ENCODE data around the gene TMEM132C. TPM values are rescaled to one million over a fixed set of nuclear protein-coding genes. Genes with fewer than 3 reads are reported as not detected.

The TMEM132C gene
- total RNA-seq, 2 donors from 2014 or later: not detected

DNA sequence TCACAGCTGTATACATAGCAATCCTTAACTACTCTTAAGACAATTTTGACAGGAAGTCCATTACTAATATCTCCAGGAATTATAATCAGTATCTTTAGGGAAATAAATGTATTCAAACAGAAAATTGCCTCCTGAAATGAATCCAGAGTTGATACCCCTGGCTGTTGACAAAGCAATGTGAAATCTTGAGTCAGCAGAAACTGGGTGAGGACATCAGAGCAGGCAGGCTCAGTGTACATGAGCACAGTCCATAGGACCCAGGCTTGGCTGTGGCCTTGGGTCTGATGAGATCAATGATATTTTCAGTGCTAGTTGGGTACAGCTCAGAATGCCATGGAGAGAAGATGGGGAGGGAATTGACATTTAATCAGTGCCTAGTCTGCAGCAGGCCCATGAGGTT is 405.5 kb downstream of the TMEM132C start:
- Mint-ChIP-seq H3K9me3 (peaks cover 4 to 9% of the 10 kb centered on the region in 2 donors), H3K36me3 (ENCODE audit: insufficient read depth in 2 of 2) (no peaks in the 10 kb centered on the region), H3K4me3 (no peak overlapping the region), H3K27me3 (ENCODE audit: low read depth) (peaks cover 7% of the 10 kb centered on the region), H3K4me1 (ENCODE audit: low read depth) (no peaks in the 10 kb centered on the region), H3K27ac (no peak overlapping the region)
- ATAC-seq (replicated peaks in 1 of 2) (no peak), DNase-seq (no peak)

DNA sequence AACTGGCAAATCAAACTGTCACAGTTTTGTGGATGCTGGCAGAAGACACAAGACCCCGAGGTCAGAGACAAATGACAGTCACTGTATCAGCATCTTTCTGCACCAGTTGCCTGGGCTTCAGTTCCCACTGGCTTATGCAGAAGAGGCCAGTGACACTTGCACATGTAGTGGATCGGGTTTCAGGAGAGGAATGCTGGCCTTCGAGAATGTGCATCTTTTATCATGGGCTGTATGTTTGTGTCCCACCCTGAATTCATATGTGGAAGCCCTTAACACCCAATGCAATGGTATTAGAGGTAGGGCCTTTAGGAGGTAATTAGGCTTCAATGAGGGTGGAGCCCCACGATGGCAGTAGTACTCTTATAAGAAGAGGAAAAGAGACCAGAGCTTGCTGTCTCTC is 405.9 kb downstream of the TMEM132C start:
- DNase-seq: no peak
- Mint-ChIP-seq H3K4me3 (no peak overlapping the region), H3K27me3 (ENCODE audit: low read depth) (peaks cover 7% of the 10 kb centered on the region), H3K4me1 (ENCODE audit: low read depth) (no peaks in the 10 kb centered on the region), H3K27ac (no peak overlapping the region), H3K36me3 (ENCODE audit: insufficient read depth in 2 of 2) (no peaks in the 10 kb centered on the region), H3K9me3 (peaks cover 4 to 9% of the 10 kb centered on the region in 2 donors)
- ATAC-seq (replicated peaks in 1 of 2): no peak

DNA sequence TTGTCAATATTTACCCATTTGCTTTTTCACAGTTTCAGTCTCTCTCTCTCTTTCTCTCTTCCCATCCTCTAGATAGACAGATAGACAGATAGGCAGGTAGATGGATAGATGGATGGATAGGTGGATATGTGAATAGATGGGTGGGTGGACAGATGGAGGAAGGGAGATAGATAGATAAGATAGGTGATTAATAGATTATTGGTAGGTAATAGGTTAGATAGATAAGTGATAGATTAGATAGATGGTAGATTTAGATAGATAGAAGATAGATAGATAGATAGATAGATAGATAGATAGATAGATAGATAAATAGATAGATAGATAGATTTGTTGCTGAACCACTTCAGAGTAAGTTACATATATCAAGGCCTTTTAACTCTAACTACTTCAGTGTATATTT is 408.6 kb downstream of the TMEM132C start:
- ATAC-seq (replicated peaks in 1 of 2): no peak
- DNase-seq: no peak

DNA sequence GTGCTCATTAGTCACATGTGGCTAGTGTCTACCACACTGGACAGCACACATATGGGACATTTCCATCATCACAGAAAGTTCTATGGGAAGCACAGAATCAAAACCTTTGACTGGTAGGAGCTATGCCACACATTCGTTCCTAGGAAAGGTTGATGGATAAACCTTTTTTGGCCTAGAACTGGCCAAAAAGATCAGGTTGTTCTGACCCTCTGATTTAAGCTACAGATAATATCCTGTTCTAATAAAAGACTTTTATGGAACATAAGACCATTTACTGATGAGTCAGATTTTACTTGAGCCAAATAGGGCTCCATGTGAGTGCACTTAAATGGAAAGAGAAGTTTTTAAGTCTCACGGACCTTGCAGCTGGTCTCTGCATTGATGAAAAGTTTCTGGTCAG is 413.6 kb downstream of the TMEM132C start:
- no peak for DNase-seq
- Mint-ChIP-seq H3K27ac (no peak overlapping the region), H3K27me3 (ENCODE audit: low read depth) (no peaks in the 10 kb centered on the region), H3K4me3 (no peak overlapping the region), H3K36me3 (ENCODE audit: insufficient read depth in 2 of 2) (peaks cover 0 to 2% of the 10 kb centered on the region in 2 donors), H3K4me1 (ENCODE audit: low read depth) (no peaks in the 10 kb centered on the region), H3K9me3 (peaks cover 0 to under 1% of the 10 kb centered on the region in 2 donors)
- ATAC-seq (replicated peaks in 1 of 2): no peak

More for the DNA sequence above, 408.6 kb downstream of the TMEM132C start:
- H3K4me1 Mint-ChIP-seq (ENCODE audit: low read depth): no peaks in the 10 kb centered on the region
- no peaks in the 10 kb centered on the region for H3K36me3 Mint-ChIP-seq (ENCODE audit: insufficient read depth in 2 of 2)
- H3K4me3 Mint-ChIP-seq: no peak overlapping the region
- H3K27ac Mint-ChIP-seq: no peak overlapping the region
- H3K27me3 Mint-ChIP-seq (ENCODE audit: low read depth): peaks cover 7% of the 10 kb centered on the region
- H3K9me3 Mint-ChIP-seq: peaks cover 1 to 8% of the 10 kb centered on the region in 2 donors

DNA sequence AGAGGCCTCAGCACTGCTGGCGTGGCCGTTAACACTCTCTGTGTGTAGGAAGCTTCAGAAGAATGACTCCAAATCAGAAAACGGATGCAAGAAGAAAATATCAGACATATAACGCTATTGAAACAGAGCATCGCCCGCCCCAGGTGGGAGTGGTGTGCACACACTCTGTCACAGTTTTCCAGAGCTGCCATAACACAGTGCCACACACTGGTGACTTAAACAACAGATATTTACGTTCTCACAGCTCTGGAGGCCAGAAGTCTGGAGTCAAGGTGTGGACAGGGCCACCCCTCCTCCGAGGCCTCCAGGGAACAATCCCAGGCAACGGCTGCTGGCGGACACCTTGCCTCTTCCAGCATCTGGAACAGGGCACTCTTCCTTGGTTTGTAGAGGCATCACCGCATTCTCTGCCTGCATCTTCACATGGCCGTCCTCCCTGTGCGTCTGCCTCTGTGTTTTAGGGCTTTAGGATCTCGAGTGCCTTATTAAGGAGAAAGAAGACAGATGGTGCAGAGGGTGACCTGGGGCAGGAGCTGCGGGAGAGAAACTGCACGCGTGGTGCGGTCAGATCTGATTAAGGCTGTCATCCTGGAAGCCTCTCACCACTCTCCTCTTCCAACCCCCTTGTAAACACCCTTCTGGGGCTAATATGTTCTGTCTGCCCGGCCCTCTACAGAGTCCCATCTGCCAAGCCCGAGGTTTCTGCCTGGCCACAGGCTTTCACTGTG is 415.7 kb downstream of the TMEM132C start:
- H3K27ac Mint-ChIP-seq: no peak overlapping the region
- H3K4me3 Mint-ChIP-seq: no peak overlapping the region
- no peaks in the 10 kb centered on the region for H3K27me3 Mint-ChIP-seq (ENCODE audit: low read depth)
- ATAC-seq (replicated peaks in 1 of 2) (no peak), DNase-seq (no peak)
- H3K9me3 Mint-ChIP-seq: peaks cover 2 to 3% of the 10 kb centered on the region in 2 donors
- H3K4me1 Mint-ChIP-seq (ENCODE audit: low read depth): no peaks in the 10 kb centered on the region
- H3K36me3 Mint-ChIP-seq (ENCODE audit: insufficient read depth in 2 of 2): peaks cover 0 to 4% of the 10 kb centered on the region in 2 donors

DNA sequence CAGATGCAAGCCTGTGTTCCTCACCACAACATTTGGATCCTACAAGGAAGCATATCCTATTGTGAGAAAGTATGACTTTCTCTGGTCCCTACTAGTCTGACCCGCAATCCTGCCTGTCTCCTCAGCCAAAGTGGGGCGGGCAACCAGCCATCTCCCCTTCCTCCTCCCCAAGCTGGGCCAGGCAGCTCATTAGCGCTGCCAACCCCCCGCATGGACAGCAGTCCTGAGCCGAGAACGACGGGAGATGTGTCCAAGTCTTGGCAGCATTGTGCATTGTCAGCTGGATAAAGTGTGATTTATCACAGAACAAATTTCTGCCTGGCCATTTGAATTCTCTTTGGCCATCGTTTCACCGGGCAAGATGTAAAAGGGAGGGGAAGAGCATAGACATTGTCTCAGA is 417.4 kb downstream of the TMEM132C start:
- DNase-seq (no peak), ATAC-seq (replicated peaks in 1 of 2) (no peak)
- H3K4me3 Mint-ChIP-seq: no peak overlapping the region
- no peak overlapping the region for H3K27ac Mint-ChIP-seq
- no peaks in the 10 kb centered on the region for H3K27me3 Mint-ChIP-seq (ENCODE audit: low read depth)
- peaks cover 0 to 4% of the 10 kb centered on the region in 2 donors for H3K36me3 Mint-ChIP-seq (ENCODE audit: insufficient read depth in 2 of 2)
- peaks cover 2 to 3% of the 10 kb centered on the region in 2 donors for H3K9me3 Mint-ChIP-seq
- H3K4me1 Mint-ChIP-seq (ENCODE audit: low read depth): no peaks in the 10 kb centered on the region

DNA sequence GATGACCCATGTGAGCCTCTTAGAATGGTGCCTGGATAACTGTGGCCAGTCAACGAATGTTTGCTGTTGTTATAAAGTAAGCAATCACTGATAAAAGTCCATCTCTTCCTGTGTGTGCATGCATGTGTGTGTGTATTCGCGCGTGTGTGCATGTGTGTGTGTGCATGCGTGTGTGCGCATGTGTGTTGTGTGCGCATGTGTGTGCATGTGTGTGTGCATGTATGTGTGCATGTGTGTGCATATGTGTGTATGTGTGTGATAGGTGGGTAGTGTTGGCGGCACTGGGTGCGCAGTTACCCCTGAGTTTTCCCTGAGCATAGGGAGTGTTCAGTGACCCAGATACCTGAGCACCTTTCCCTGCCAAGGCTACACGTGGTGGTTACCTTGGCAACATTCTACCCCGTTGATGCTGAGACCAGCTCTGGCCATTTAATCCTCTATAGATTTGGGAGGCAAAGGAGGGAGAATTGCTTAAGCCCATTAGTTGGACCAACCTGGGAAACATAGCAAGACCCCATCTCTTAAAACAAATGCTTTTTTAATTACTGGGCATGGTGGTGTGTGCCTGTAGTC is 419.0 kb downstream of the TMEM132C start:
- Mint-ChIP-seq H3K27ac (no peak overlapping the region), H3K27me3 (ENCODE audit: low read depth) (no peaks in the 10 kb centered on the region), H3K4me3 (no peak overlapping the region), H3K9me3 (peaks cover 2 to 3% of the 10 kb centered on the region in 2 donors), H3K4me1 (ENCODE audit: low read depth) (no peaks in the 10 kb centered on the region), H3K36me3 (ENCODE audit: insufficient read depth in 2 of 2) (peaks cover 0 to 4% of the 10 kb centered on the region in 2 donors)
- no peak for ATAC-seq (replicated peaks in 1 of 2)
- no peak for DNase-seq

DNA sequence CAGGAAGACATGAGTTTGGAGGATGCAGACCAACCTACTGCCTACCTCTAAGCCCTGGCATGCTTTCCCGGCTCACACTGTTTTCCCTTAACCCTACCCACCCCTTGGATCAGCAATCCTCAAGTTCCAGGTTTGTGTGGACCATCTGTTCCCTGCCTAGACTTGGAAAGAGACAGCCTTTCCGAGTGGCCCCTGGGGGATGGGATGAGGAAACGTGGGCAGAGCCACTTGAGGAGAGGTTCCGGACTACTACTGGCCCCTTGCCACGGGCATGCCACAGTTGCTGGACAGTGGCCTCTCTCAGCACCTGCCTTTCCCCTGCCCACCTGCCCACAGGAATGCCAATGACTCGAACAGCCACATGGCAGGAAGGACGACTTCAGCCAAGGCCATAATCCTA is 420.9 kb downstream of the TMEM132C start:
- DNase-seq: no peak
- peaks cover 0 to 4% of the 10 kb centered on the region in 2 donors for H3K36me3 Mint-ChIP-seq (ENCODE audit: insufficient read depth in 2 of 2)
- no peak overlapping the region for H3K27ac Mint-ChIP-seq
- H3K4me3 Mint-ChIP-seq: no peak overlapping the region
- no peaks in the 10 kb centered on the region for H3K27me3 Mint-ChIP-seq (ENCODE audit: low read depth)
- peaks cover 2 to 3% of the 10 kb centered on the region in 2 donors for H3K9me3 Mint-ChIP-seq
- no peak for ATAC-seq (replicated peaks in 1 of 2)
- H3K4me1 Mint-ChIP-seq (ENCODE audit: low read depth): no peaks in the 10 kb centered on the region

DNA sequence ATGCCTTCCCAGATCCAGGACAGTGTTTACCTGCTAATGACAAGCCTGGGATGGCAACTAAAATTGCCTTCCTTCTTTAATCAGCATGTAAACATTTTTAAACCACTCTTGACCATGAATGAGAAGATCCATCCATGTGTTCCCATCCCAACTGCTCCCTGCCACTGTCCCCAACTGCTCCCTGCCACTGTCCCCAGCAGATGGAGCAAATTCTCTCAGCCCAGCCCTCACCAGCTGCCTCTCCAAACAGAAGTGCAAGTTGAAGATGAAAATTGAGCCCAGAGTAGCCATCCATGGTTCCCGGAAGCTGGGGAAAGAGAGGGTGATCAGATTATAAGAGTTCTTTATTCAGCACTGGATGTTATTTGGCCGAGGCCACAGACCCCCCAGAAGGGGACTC is 423.7 kb downstream of the TMEM132C start:
- no peak overlapping the region for H3K4me3 Mint-ChIP-seq
- no peaks in the 10 kb centered on the region for H3K4me1 Mint-ChIP-seq (ENCODE audit: low read depth)
- peaks cover 0 to 2% of the 10 kb centered on the region in 2 donors for H3K36me3 Mint-ChIP-seq (ENCODE audit: insufficient read depth in 2 of 2)
- H3K27ac Mint-ChIP-seq: no peak overlapping the region
- DNase-seq (no peak), ATAC-seq (replicated peaks in 1 of 2) (no peak)
- H3K9me3 Mint-ChIP-seq: peaks cover 2 to 3% of the 10 kb centered on the region in 2 donors
- H3K27me3 Mint-ChIP-seq (ENCODE audit: low read depth): no peaks in the 10 kb centered on the region

DNA sequence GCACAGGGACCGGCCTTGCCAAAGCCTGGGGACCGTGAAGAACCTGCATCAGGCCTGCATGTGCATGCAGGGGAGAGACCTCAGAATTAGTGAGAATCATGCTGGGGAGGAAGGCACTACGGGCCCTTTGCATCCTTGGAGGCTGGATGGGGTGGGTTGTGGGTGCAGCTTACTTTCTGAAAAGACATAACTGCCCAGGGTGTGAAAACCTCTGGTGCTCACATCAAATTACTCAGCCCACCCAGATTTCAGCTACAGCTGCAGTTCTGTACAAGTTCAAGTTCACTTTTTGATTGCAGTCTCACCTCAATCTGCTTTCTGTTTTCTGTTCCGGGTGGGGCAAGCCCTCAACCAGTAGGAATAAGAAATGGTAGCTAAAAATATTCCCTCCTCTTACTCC is 426.1 kb downstream of the TMEM132C start:
- peaks cover 2 to 3% of the 10 kb centered on the region in 2 donors for H3K36me3 Mint-ChIP-seq (ENCODE audit: insufficient read depth in 2 of 2)
- H3K4me3 Mint-ChIP-seq: no peak overlapping the region
- no peaks in the 10 kb centered on the region for H3K27me3 Mint-ChIP-seq (ENCODE audit: low read depth)
- H3K9me3 Mint-ChIP-seq: peaks cover 7 to 8% of the 10 kb centered on the region in 2 donors
- H3K27ac Mint-ChIP-seq: no peak overlapping the region
- no peak for ATAC-seq (replicated peaks in 1 of 2)
- no peak for DNase-seq
- no peaks in the 10 kb centered on the region for H3K4me1 Mint-ChIP-seq (ENCODE audit: low read depth)

DNA sequence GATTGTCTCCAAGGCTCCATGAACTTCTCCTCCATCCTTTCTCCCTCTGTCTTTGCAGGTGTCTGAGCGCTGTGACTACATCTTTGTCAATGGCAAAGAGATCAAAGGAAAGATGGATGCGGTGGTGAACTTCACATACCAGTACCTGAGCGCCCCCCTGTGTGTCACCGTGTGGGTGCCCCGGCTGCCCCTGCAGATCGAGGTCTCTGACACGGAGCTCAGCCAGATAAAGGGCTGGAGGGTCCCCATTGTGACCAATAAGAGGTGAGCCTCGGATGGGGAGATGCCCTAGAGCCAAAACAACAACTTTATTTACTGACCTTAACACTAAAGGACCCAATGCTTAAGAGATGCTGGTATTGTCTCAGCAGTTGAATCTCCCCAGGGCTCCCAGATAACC is 426.8 kb downstream of the TMEM132C start:
- ATAC-seq (replicated peaks in 1 of 2): no peak
- Mint-ChIP-seq H3K36me3 (ENCODE audit: insufficient read depth in 2 of 2) (peaks cover 2 to 3% of the 10 kb centered on the region in 2 donors), H3K27me3 (ENCODE audit: low read depth) (no peaks in the 10 kb centered on the region), H3K4me1 (ENCODE audit: low read depth) (no peaks in the 10 kb centered on the region), H3K4me3 (no peak overlapping the region), H3K9me3 (peaks cover 7 to 8% of the 10 kb centered on the region in 2 donors), H3K27ac (no peak overlapping the region)
- DNase-seq: no peak

DNA sequence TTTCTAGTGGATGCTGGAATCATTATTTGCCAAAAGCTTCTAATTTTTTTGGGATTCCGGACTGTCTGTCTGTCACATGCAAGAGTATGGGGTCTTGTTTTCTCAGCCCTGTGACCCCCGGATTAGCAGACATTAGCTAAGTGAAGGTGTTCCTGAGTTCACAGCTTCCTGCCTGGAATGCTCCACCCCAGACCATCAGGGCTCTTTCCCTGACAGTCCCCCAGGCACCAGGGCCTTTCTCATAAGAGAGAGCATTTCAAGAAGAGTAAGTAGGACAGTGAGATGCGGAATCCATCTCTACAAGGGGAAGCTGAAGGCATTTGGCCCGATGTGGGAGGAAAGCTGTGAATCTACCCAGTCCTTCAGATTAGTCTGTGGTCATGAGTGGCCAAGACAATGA is 427.5 kb downstream of the TMEM132C start:
- H3K36me3 Mint-ChIP-seq (ENCODE audit: insufficient read depth in 2 of 2): peaks cover 2 to 3% of the 10 kb centered on the region in 2 donors
- peaks cover 7 to 8% of the 10 kb centered on the region in 2 donors for H3K9me3 Mint-ChIP-seq
- no peak for DNase-seq
- H3K27me3 Mint-ChIP-seq (ENCODE audit: low read depth): no peaks in the 10 kb centered on the region
- no peak overlapping the region for H3K27ac Mint-ChIP-seq
- ATAC-seq (replicated peaks in 1 of 2): no peak
- no peak overlapping the region for H3K4me3 Mint-ChIP-seq
- H3K4me1 Mint-ChIP-seq (ENCODE audit: low read depth): no peaks in the 10 kb centered on the region

DNA sequence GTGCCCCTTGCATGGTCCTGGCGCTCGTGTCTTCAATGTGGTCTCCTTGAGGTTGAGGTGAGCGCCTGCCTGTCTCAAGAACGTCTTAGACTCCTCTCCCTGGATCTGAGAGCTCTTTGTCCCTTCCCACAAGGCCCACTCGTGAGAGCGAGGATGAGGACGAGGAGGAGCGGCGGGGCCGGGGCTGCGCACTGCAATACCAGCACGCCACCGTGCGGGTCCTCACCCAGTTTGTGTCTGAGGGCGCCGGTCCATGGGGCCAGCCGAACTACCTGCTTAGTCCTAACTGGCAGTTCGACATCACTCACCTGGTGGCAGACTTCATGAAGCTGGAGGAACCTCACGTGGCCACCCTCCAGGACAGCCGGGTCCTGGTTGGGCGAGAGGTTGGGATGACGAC is 428.7 kb downstream of the TMEM132C start:
- H3K4me1 Mint-ChIP-seq (ENCODE audit: low read depth): no peaks in the 10 kb centered on the region
- H3K36me3 Mint-ChIP-seq (ENCODE audit: insufficient read depth in 2 of 2): peaks cover 2 to 3% of the 10 kb centered on the region in 2 donors
- ATAC-seq (replicated peaks in 1 of 2): no peak

More for the DNA sequence above, 428.7 kb downstream of the TMEM132C start:
- Mint-ChIP-seq H3K27me3 (ENCODE audit: low read depth) (no peaks in the 10 kb centered on the region), H3K9me3 (peaks cover 7 to 8% of the 10 kb centered on the region in 2 donors), H3K27ac (no peak overlapping the region), H3K4me3 (no peak overlapping the region)
- DNase-seq: no peak
